Heart right ventricle (tissue), 16 donors: ENCODE data around the gene ANKUB1. TPM values are rescaled to one million over a fixed set of nuclear protein-coding genes. Genes with fewer than 3 reads are reported as not detected.

Experiments used
- ATAC-seq, 8 donors: fragments of 200-7000 bp; cut with Tn5 transposase; one replicate each; pipeline ENCODE4 v1.9.1; 2020; ENCODE audit warnings: mild to moderate bottlenecking in 8 of 8, moderate library complexity in 8 of 8, moderate number of reproducible peaks in 1 of 8
- DNase-seq, 2 donors: peaks; one replicate each; pipeline ENCODE4 v3.0.0-alpha.2; 2020
- H3K27ac ChIP-seq, 10 donors: fragments of 200-600 bp; sonication (generic) in 2 of 10; one replicate each; pipeline versions ENCODE4 v1.5.0 to v1.8.0; 2020 to 2022; ENCODE audit warnings: mild to moderate bottlenecking in 3 of 10
- H3K27me3 ChIP-seq, 7 donors: fragments of 200-600 bp; one replicate each; pipeline ENCODE4 v1.8.0; 2021 to 2022; ENCODE audit warnings: mild to moderate bottlenecking in 2 of 7
- H3K36me3 ChIP-seq, 9 donors: fragments of 200-600 bp; sonication (generic) in 1 of 9; one replicate each; pipeline versions ENCODE4 v1.5.0 to v1.8.0; 2020 to 2022; ENCODE audit warnings: mild to moderate bottlenecking in 2 of 9
- H3K4me1 ChIP-seq, 9 donors: fragments of 200-600 bp; sonication (generic) in 1 of 9; one replicate each; pipeline versions ENCODE4 v1.5.0 to v1.8.0; 2020 to 2022; ENCODE audit warnings: mild to moderate bottlenecking in 4 of 9
- H3K4me3 ChIP-seq, 10 donors: fragments of 200-600 bp; sonication (generic) in 2 of 10; one replicate each; pipeline versions ENCODE4 v1.5.0 to v1.8.0; 2020 to 2022; ENCODE audit warnings: mild to moderate bottlenecking in 7 of 10, moderate library complexity in 2 of 10
- H3K9me3 ChIP-seq, 11 donors: fragments of 200-600 bp in 10 of 11; sonication (generic) in 2 of 11; one replicate each; pipeline versions ENCODE4 v1.5.0 to v1.8.0; 2013 to 2022; ENCODE audit warnings: mild to moderate bottlenecking in 2 of 11, control low read depth in 1 of 11, moderate library complexity in 1 of 11
- WGBS, 2 donors: extraction: QIAGEN DNeasy Blood & Tissue Kit; methylation state at CpG; one replicate each; pipeline ENCODE4 v1.1.7; 2013; ENCODE audit warnings: inconsistent platforms in 1 of 2; 5-methylcytosine and 5-hydroxymethylcytosine counted together
- intact Hi-C, 10 donors: fragments of 100-400 bp; cut with DNase I; formaldehyde crosslinking; loops; one replicate each; pipeline versions ENCODE4 v1.11.1 to v1.14.2; 2022
- polyA plus RNA-seq, 2 donors: library from polyadenylated mRNA; stranded (reverse); fragments of 200-250 nt; gene quantifications; one replicate each; pipeline ENCODE4 v1.2.3, GENCODE V29; 2013
- total RNA-seq, 10 donors: library from RNA; stranded (reverse); fragmentation: NEBNext Ultra II Directional in 3 of 10; extraction: Animal tissue kit (Norgen Biotek cat#: 25700) in 3 of 10; gene quantifications; one replicate each; pipeline versions ENCODE4 v1.2.1 to v1.2.4, GENCODE V29; 2021 to 2023
- TF ChIP-seq, protein P1 (sequence below), 9 donors: fragments of 200-600 bp; sonication (generic) in 2 of 9; IDR thresholded peaks; one replicate each; pipeline versions ENCODE4 v1.5.0 to v1.8.0; 2021 to 2022; ENCODE audit warnings: antibody characterized with exemption in 9 of 9, mild to moderate bottlenecking in 5 of 9, moderate library complexity in 1 of 9
- donor health status: Arrhythmogenic right ventricular cardiomyopathy.
- donor health status: ischemic (EF 13 %, LVEDD 7.1; RV severe dilation, severe dysfunction).
- donor health status: healthy with polysubstance abuse.
- donor health status: DM: no; HTN: yes; CAD: no.
- donor health status: DM: no; HTN: no; CAD: no.
- donor health status: ischemic (EF 25% LVEDD 6.9; RV normal size, moderate dysfunction).
- donor health status: ischemic (EF 25% LVEDD 5.7; RV mildly dilated, moderate dysfunction).
- donor health status: healthy.
- donor health status: DM: yes; HTN: yes; CAD: no.
- donor health status: Ischemic cardiomyopathy.
- donor health status: ischemic (EF 35%, LVEDD 5.7; RV mildly dilated, moderate dysfunction).
- donor health status: nonischemic (EF 11% LVEDD 7.7; RV severe dilation, severe dysfunction).
- donor health status: DM: yes; HTN: yes; CAD: no.
- donor health status: PGD.
- donor health status: ischemic (EF 29% LVEDD 5.4; RV normal size, mild dysfunction).
- donor health status: nonischemic (EF 23%, LVEDD 6.1; RV moderate dilation, normal function).

The ANKUB1 gene
- total and polyA plus RNA-seq, 12 donors: not detected

DNA sequence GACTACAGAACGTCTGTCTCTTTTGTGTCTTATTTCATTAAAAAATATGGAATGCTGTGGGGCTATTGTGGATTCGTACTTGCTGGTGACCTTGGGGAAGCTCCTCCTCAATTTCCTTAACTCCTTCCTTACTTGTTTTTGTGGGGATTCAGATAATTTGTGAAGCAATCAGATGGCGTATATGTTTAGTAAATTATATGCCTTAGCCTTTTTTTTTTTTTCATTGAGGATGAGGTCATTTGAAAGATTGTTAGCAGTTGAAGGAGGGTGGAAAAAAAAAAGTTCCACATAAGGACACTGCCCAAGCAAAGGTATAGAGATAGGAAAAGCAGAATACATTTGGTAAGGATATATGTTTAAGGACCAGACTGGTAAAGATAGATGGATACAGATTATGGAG is 24.0 kb upstream of the ANKUB1 start:
- 44 to 54% methylated on average over 3 of the region's 3 CpGs for WGBS, 2 donors
- Histone ChIP-seq H3K36me3 (no peaks in the 10 kb centered on the region), H3K27me3 (no peaks in the 10 kb centered on the region), H3K4me1 (peaks cover 0 to 68% (median 50%) of the 10 kb centered on the region in 9 donors), H3K9me3 (peaks cover 0 to under 1% (median 0%) of the 10 kb centered on the region in 11 donors), H3K4me3 (peak overlapping the region in 3 of 10 donors; percentile 77 to 84 (median 84)), H3K27ac (peak overlapping the region in 5 of 10 donors; percentile 16 to 99 (median 34))
- DNase-seq: no peak
- ATAC-seq: no peak
- intact Hi-C loops: no loop called here
- TF ChIP-seq, protein P1, sequence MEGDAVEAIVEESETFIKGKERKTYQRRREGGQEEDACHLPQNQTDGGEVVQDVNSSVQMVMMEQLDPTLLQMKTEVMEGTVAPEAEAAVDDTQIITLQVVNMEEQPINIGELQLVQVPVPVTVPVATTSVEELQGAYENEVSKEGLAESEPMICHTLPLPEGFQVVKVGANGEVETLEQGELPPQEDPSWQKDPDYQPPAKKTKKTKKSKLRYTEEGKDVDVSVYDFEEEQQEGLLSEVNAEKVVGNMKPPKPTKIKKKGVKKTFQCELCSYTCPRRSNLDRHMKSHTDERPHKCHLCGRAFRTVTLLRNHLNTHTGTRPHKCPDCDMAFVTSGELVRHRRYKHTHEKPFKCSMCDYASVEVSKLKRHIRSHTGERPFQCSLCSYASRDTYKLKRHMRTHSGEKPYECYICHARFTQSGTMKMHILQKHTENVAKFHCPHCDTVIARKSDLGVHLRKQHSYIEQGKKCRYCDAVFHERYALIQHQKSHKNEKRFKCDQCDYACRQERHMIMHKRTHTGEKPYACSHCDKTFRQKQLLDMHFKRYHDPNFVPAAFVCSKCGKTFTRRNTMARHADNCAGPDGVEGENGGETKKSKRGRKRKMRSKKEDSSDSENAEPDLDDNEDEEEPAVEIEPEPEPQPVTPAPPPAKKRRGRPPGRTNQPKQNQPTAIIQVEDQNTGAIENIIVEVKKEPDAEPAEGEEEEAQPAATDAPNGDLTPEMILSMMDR (IDR thresholded peaks at IDR 0.05): no peak

DNA sequence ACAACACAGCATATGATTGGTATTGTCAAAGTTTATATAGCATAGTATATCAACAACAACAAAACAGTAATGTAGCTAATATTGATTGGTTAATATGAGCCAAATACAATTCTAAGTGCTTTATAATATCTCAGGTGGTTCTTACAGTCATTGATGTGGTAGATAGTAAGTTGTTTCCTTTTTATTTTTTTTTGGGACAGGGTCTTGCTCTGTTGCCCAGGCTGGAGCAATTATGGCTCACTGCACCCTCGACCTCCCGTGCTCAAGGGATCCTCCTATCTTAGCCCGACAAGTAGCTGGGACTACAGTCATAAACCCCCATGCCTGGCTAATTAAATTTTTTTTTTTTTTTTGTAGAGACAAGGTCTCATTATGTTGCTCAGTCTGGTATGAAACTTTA is 23.4 kb upstream of the ANKUB1 start:
- no peaks in the 10 kb centered on the region for H3K27me3 ChIP-seq
- DNase-seq: no peak
- peak overlapping the region in 4 of 10 donors; percentile 77 to 84 (median 84) for H3K4me3 ChIP-seq
- intact Hi-C loops: no loop called here
- no peak for ATAC-seq
- H3K9me3 ChIP-seq: no peaks in the 10 kb centered on the region
- TF ChIP-seq, protein P1 (IDR thresholded peaks at IDR 0.05): no peak
- peaks cover 0 to 68% (median 49%) of the 10 kb centered on the region in 9 donors for H3K4me1 ChIP-seq
- H3K36me3 ChIP-seq: no peaks in the 10 kb centered on the region
- 85 to 94% methylated on average over 3 of the region's 3 CpGs for WGBS, 2 donors
- peak overlapping the region in 5 of 10 donors; percentile 16 to 99 (median 34) for H3K27ac ChIP-seq

DNA sequence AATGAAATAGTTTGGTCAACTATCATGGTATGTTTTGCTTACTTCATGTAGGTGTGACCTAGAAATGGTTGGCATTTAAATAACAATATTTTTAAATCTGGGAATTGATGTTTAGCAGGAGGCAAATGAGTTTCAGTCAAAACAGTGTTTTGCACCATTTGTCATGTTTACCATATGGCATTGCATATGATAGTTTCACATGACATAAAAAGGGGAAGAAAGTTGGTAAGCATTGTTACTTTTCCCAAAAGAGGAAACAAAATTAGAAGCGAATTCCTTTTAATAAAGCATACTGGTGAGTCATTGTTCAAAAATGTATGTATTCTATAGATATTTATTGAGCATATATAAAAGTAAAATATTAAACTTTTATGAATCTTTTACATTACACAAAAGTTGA is 23.0 kb upstream of the ANKUB1 start:
- 86 to 92% methylated on average over 1 of the region's 1 CpG for WGBS, 2 donors
- Histone ChIP-seq H3K36me3 (no peaks in the 10 kb centered on the region), H3K4me3 (peak overlapping the region in 6 of 10 donors; percentile 77 to 84 (median 84)), H3K27ac (peak overlapping the region in 5 of 10 donors; percentile 18 to 99 (median 97)), H3K9me3 (no peaks in the 10 kb centered on the region), H3K4me1 (peaks cover 0 to 64% (median 46%) of the 10 kb centered on the region in 9 donors), H3K27me3 (no peaks in the 10 kb centered on the region)
- intact Hi-C loops: no loop called here
- ATAC-seq (no peak), DNase-seq (no peak)
- TF ChIP-seq, protein P1 (IDR thresholded peaks at IDR 0.05): no peak

DNA sequence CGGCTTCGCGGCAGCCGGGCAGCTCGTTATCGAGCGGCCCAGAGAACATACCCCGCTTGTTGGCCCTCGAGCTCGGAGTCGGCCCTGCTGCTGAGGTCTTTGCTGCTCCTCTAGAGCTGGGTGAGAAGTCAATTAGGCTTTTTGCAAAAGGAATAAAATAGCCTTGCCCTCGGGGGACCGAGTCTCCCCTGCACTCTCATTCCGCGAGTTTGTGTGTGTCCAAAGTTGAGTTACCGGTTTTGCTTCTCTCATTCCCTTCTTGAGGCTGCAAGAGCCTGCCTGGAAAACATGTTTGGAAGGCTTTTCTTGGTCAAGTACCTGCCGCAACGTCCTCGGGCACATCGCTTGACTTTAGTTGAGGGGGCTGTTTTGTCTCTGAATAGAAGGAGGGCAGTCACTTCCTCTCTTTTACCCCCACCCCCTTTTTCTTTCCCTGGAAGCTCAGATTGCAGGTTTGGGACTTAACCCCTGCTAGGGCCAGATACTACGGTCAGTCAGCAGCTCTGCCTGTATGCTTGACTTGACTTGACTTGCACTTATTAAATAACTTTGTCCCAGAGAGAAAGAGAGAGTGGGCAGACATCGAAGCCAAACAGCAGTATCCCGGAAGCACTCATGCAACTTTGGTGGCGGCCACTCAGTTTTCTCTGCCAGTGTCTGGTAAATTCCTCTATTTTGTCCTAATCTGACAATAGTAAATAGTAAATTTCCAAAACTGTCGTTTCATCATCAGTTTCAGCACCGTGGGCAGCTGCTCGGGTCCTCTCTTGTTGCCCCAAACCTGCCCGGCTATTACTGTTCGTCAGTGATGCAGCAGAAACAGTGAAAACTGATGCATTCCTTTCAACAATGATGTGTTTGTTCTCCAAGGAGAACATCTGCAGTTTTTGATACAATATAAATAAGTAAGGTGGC is 21.3 kb upstream of the ANKUB1 start:
- 0 to 1% methylated on average over 29 of the region's 29 CpGs for WGBS, 2 donors
- ATAC-seq (peak in 6 of 8 donors; percentile 15 to 52 (median 27)), DNase-seq (peak in 1 of 2 donors; percentile 15)
- Histone ChIP-seq H3K36me3 (no peaks in the 10 kb centered on the region), H3K27ac (peak overlapping the region; percentile 94 to 99 (median 98)), H3K9me3 (no peaks in the 10 kb centered on the region), H3K4me1 (peaks cover 0 to 54% (median 44%) of the 10 kb centered on the region in 9 donors), H3K27me3 (no peaks in the 10 kb centered on the region), H3K4me3 (peak overlapping the region; percentile 60 to 84 (median 80))
- TF ChIP-seq, protein P1 (IDR thresholded peaks at IDR 0.05): no peak
- intact Hi-C loops: loop anchor here in 3 of 10 donors (5.0 kb wide), 2 partner anchors 46 to 61 kb away; partner anchors contain the start of gene COMMD2 (in 2 of the 3)
